Measurements from ENCODE around the gene GRIA1.

GRCh38 chr5:153809166-153809565 is 318.7 kb downstream of the GRIA1 start:
- TF ChIP-seq CTCF (IDR thresholded peaks at IDR 0.05; ENCODE audit: low read depth, low read length) (no peak), EZH2phosphoT487 (IDR thresholded peaks at IDR 0.05; ENCODE audit: low read depth) (no peak)
